Smooth muscle cell (in vitro differentiated cells): ENCODE results near the gene ANKEF1. TPM values are rescaled to one million over a fixed set of nuclear protein-coding genes. Genes with fewer than 3 reads are reported as not detected.
"Not testable (repeated sequence)": the region's sequence is repeated elsewhere in the genome, so short reads cannot be mapped to it uniquely, and the experiment has no call there.

ENCODE experiments used
- DNase-seq: peaks from one replicate; lab custom pipeline; 2025; ENCODE audit not compliant: unreplicated experiment; lab: John Stamatoyannopoulos, UW
- H2AFZ ChIP-seq: fragments of 200-600 bp; sonication (generic); 2 replicates; pipeline ENCODE4 v1.6.0; 2016; ENCODE audit warnings: antibody characterized with exemption, low read depth, mild to moderate bottlenecking
- H3F3A ChIP-seq: fragments of 200-600 bp; sonication (generic); 2 replicates; pipeline ENCODE4 v1.6.0; 2017; ENCODE audit warnings: antibody characterized with exemption, low read depth
- H3K27ac ChIP-seq: fragments of 200-600 bp; sonication (generic); 2 replicates; pipeline ENCODE4 v1.5.1; 2016; ENCODE audit warnings: low read depth, mild to moderate bottlenecking
- H3K27me3 ChIP-seq: fragments of 200-600 bp; sonication (generic); 2 replicates; pipeline ENCODE4 v1.6.1; 2016; ENCODE audit warnings: low read depth, mild to moderate bottlenecking
- H3K36me3 ChIP-seq: fragments of 200-600 bp; sonication (generic); 2 replicates; pipeline ENCODE4 v1.5.1; 2016; ENCODE audit warnings: low read depth
- H3K4me1 ChIP-seq: fragments of 200-600 bp; sonication (generic); 2 replicates; pipeline ENCODE4 v1.5.1; 2016; ENCODE audit warnings: low read depth
- H3K4me2 ChIP-seq: fragments of 200-600 bp; sonication (generic); 2 replicates; pipeline ENCODE4 v1.6.0; 2016; ENCODE audit warnings: mild to moderate bottlenecking
- H3K4me3 ChIP-seq: fragments of 200-600 bp; sonication (generic); 2 replicates; pipeline ENCODE4 v1.5.1; 2016; ENCODE audit warnings: mild to moderate bottlenecking
- H3K79me2 ChIP-seq: fragments of 200-600 bp; sonication (generic); 2 replicates; pipeline ENCODE4 v1.6.0; 2016; ENCODE audit warnings: low read depth, mild to moderate bottlenecking
- H3K9ac ChIP-seq: fragments of 200-600 bp; sonication (generic); 2 replicates; pipeline ENCODE4 v1.6.0; 2016; ENCODE audit warnings: low read depth
- H3K9me3 ChIP-seq: fragments of 200-600 bp; sonication (generic); replicated peaks from 2 replicates; pipeline ENCODE4 v1.5.1; 2016; ENCODE audit warnings: low read depth
- H4K20me1 ChIP-seq: fragments of 200-600 bp; sonication (generic); 2 replicates; pipeline ENCODE4 v1.6.0; 2016; ENCODE audit warnings: low read depth
- WGBS: methylation state at CpG from one replicate; pipeline ENCODE4 v1.1.7; 2016; ENCODE audit warnings: low lambda C conversion rate; 5-methylcytosine and 5-hydroxymethylcytosine counted together
- polyA plus RNA-seq: library from polyadenylated mRNA; unstranded; fragments of >200 nt; fragmentation: Nextera tagmentation; extraction: Ambion mirVana; gene quantifications from 2 replicates; pipeline ENCODE4 v1.2.1, GENCODE V29; 2016
- total RNA-seq: library from RNA; depleted of rRNA; stranded (reverse); fragments of >200 nt; gene quantifications from 2 replicates; pipeline ENCODE4 v1.2.3, GENCODE V29; 2014
- TF ChIP-seq, protein P1 (sequence below): fragments of 200-600 bp; sonication (generic); IDR thresholded peaks from 2 replicates; pipeline ENCODE4 v1.5.1; 2017; ENCODE audit warnings: borderline replicate concordance, mild to moderate bottlenecking, antibody characterized with exemption; ENCODE audit not compliant: insufficient read depth, poor library complexity, severe bottlenecking

ANKEF1 gene
- total and polyA plus RNA-seq, 2 experiments from 2014 or later, result 0.09 to 1.8 TPM

DNA sequence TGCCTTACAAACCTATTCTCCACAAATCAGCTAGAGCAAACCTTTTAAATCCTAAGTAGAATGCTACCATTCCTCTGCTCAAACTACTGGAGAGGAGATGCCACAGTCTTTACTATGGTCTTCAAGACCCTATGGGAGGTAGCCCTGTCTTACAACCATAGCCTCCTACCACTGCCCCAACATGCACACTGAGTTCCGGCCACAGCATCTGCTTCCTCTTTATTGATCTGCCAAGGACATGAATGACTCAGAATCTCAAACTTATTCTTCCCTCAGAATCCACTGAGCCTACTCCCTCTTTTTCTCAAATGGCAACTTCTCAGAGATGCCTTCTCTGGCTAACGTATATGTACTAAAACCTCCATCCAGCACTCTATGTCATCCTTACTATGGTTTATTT is 12.2 kb upstream of the ANKEF1 start:
- Histone ChIP-seq H3K4me1 (no peaks in the 10 kb centered on the region), H3F3A (no peaks in the 10 kb centered on the region), H2AFZ (no peak overlapping the region), H3K79me2 (no peaks in the 10 kb centered on the region), H4K20me1 (no peaks in the 10 kb centered on the region), H3K4me3 (no peak overlapping the region), H3K4me2 (no peak overlapping the region), H3K9ac (no peak overlapping the region), H3K9me3 (no peaks in the 10 kb centered on the region), H3K36me3 (no peaks in the 10 kb centered on the region), H3K27me3 (peaks cover 13% of the 10 kb centered on the region), H3K27ac (no peak overlapping the region)
- TF ChIP-seq, protein P1, sequence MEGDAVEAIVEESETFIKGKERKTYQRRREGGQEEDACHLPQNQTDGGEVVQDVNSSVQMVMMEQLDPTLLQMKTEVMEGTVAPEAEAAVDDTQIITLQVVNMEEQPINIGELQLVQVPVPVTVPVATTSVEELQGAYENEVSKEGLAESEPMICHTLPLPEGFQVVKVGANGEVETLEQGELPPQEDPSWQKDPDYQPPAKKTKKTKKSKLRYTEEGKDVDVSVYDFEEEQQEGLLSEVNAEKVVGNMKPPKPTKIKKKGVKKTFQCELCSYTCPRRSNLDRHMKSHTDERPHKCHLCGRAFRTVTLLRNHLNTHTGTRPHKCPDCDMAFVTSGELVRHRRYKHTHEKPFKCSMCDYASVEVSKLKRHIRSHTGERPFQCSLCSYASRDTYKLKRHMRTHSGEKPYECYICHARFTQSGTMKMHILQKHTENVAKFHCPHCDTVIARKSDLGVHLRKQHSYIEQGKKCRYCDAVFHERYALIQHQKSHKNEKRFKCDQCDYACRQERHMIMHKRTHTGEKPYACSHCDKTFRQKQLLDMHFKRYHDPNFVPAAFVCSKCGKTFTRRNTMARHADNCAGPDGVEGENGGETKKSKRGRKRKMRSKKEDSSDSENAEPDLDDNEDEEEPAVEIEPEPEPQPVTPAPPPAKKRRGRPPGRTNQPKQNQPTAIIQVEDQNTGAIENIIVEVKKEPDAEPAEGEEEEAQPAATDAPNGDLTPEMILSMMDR, result no peak
- no peak for DNase-seq
- 83% methylated on average over 2 of the region's 2 CpGs for WGBS

DNA sequence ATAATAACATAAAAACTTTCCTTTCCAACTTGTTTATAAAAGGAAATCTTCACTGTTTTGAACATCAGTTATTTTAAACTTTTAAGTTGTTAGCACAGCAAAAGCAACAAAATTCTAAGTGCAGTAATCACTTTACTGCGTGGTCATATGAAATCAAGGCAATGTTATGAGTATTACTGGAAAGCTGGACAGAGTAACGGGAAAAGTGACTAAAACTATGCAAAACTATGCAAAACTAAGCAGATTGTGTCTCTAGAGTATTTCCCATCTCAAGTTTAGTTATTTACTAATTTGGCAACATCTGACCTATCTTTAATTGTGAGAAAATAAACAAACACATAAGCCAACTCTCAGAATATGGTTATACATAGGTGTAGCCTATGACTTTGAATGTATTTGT is 10.9 kb upstream of the ANKEF1 start:
- TF ChIP-seq, protein P1, result no peak
- peaks cover 5% of the 10 kb centered on the region for H3K27me3 ChIP-seq
- H3F3A ChIP-seq, result no peaks in the 10 kb centered on the region

DNA sequence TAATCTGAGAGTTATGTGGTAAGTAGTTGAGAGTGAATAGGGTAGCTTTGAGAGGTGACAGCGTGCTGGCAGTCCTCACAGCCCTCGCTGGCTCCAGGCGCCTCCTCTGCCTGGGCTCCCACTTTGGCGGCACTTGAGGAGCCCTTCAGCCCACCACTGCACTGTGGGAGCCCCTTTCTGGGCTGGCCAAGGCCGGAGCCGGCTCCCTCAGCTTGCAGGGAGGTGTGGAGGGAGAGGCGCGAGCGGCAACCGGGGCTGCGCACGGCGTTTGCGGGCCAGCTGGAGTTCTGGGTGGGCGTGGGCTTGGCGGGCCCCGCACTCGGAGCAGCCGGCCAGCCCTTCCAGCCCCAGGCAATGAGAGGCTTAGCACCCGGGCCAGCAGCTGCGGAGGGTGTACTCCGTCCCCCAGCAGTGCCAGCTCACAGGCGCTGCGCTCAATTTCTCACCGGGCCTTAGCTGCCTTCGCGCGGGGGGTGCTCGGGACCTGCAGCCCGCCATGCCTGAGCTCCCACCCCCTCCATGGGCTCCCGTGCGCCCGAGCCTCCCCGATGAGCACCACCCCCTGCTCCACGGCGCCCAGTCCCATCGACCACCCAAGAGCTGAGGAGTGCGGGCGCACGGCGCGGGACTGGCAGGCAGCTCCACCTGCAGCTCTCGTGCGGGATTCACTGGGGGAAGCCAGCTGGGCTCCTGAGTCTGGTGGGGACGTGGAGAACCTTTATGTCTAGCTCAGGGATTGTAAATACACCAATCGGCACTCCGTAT is 3.2 kb upstream of the ANKEF1 start:
- not testable (repeated sequence) for DNase-seq, H3K4me1 ChIP-seq
- 97% methylated on average over 19 of the region's 47 CpGs for WGBS

More for the DNA sequence above, 10.9 kb upstream of the ANKEF1 start:
- no peak overlapping the region for H2AFZ ChIP-seq
- no peak overlapping the region for H3K27ac ChIP-seq
- H3K4me1 ChIP-seq, result no peaks in the 10 kb centered on the region
- no peak for DNase-seq
- no peak overlapping the region for H3K9ac ChIP-seq
- no peaks in the 10 kb centered on the region for H3K9me3 ChIP-seq
- 70% methylated on average over 2 of the region's 2 CpGs for WGBS
- no peaks in the 10 kb centered on the region for H3K36me3 ChIP-seq
- H4K20me1 ChIP-seq, result no peaks in the 10 kb centered on the region
- no peak overlapping the region for H3K4me2 ChIP-seq
- no peak overlapping the region for H3K4me3 ChIP-seq
- H3K79me2 ChIP-seq, result no peaks in the 10 kb centered on the region

DNA sequence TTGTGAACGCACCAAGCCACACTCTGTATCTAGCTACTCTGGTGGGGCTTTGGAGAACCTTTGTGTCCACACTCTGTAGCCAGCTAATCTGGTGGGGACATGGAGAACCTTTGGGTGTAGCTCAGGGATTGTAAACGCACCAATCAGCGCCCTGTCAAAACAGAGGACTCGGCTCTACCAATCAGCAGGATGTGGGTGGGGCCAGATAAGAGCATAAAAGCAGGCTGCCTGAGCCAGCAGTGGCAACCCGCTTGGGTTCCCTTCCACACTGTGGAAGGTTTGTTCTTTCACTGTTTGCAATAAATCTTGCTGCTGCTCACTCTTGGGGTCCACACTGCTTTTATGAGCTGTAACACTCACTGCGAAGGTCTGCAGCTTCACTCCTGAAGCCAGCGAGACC is 2.5 kb upstream of the ANKEF1 start:
- H3K4me3 ChIP-seq, H3K9ac ChIP-seq, H3K9me3 ChIP-seq, H3K4me1 ChIP-seq, H3K36me3 ChIP-seq, H3K4me2 ChIP-seq, H2AFZ ChIP-seq, H4K20me1 ChIP-seq, H3F3A ChIP-seq, H3K79me2 ChIP-seq, DNase-seq, H3K27ac ChIP-seq, H3K27me3 ChIP-seq: not testable (repeated sequence)
- WGBS, result 97% methylated on average over 7 of the region's 7 CpGs

More for the DNA sequence above, 3.2 kb upstream of the ANKEF1 start:
- H3K36me3 ChIP-seq, H3K4me2 ChIP-seq, H3K27ac ChIP-seq, H3K9ac ChIP-seq, H3K27me3 ChIP-seq, H3K9me3 ChIP-seq, H3K4me3 ChIP-seq, H3K79me2 ChIP-seq, H2AFZ ChIP-seq, H3F3A ChIP-seq, H4K20me1 ChIP-seq: not testable (repeated sequence)
